HG03378 (cell line): ENCODE measurements around the gene SLAMF8.
A peak's percentile ranks its signal among the peaks of the same experiment; 100 is the strongest.

Source experiments
- ATAC-seq: cut with Tn5 transposase; IDR thresholded peaks from one replicate; pipeline ENCODE4 v1.9.1; 2021; ENCODE audit warnings: mild to moderate bottlenecking, moderate library complexity; ENCODE audit not compliant: unreplicated experiment

SLAMF8 gene

DNA sequence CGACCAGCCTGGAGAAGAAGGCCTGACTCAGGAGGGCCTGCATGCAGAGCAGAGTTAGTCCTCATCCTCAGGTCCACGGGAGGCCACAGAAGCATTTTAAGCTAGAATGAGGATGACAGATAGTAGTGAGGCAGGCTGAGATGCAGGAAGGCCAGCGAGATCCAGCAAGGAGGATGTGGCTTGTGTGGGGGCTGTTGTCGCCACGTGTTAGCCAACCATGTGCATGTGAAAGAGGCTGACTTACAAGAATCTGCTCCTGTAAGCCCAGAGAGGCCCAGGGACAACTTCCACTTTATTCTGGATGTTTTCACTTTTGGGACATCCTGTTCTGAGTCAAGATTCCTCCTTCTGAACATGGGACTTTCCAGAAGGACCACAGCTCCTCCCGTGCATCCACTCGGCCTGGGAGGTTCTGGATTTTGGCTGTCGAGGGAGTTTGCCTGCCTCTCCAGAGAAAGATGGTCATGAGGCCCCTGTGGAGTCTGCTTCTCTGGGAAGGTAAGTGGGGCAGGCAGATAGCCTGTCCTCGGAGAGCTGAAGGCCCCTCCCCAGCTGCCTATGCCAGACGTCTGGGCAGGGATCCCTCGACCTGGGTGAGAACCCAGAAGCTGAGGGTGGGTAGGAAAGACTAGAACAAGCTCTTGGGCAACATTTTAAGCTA, at the start of gene SLAMF8:
Gene SLAMF8, plus strand, starts transcription at position 433 of the 661 bp plus-strand sequence. Its CDS starts 26 bp downstream, at position 459.
- peak; percentile 47 for ATAC-seq

DNA sequence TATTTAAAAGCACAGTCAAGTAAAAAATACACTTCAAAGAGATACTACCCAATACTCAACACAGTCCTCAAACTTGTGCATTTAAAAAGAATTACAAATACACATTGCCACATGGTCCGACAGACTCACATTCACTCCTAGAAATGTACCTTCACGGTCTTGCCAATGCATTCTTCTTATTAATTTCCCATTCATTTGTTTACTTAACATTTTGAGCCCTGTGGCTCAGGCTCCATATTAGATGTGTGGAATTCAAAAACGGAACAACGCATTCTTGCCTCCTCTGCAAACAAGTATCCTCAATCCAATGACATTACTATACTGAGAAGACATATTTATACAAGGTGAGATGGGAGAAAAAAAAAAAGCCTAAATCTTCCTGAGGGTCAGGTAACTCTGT, 48.4 kb upstream of the SLAMF8 start:
- no peak for ATAC-seq

DNA sequence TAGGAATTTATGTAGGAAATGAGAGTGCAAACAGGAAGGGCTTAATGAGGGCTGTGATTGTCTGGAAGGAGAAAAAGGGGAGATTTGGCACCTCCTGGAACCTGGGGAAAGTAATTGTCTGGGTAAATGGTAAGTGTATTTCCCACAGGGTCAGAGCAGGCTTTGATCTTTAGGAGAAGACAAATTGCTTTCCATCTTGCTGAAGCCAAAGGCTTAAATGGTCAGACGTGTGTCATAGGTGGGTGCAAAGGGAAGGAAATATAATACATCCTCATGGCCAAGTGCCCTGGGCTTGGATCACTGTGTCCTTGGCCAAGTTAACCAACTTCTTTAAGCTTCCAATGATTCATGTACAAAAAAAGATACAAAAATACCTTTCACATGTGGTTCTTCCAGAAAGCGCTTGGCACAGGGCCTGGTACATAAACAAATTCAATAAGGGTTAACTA, 47.2 kb upstream of the SLAMF8 start:
- ATAC-seq, result no peak

DNA sequence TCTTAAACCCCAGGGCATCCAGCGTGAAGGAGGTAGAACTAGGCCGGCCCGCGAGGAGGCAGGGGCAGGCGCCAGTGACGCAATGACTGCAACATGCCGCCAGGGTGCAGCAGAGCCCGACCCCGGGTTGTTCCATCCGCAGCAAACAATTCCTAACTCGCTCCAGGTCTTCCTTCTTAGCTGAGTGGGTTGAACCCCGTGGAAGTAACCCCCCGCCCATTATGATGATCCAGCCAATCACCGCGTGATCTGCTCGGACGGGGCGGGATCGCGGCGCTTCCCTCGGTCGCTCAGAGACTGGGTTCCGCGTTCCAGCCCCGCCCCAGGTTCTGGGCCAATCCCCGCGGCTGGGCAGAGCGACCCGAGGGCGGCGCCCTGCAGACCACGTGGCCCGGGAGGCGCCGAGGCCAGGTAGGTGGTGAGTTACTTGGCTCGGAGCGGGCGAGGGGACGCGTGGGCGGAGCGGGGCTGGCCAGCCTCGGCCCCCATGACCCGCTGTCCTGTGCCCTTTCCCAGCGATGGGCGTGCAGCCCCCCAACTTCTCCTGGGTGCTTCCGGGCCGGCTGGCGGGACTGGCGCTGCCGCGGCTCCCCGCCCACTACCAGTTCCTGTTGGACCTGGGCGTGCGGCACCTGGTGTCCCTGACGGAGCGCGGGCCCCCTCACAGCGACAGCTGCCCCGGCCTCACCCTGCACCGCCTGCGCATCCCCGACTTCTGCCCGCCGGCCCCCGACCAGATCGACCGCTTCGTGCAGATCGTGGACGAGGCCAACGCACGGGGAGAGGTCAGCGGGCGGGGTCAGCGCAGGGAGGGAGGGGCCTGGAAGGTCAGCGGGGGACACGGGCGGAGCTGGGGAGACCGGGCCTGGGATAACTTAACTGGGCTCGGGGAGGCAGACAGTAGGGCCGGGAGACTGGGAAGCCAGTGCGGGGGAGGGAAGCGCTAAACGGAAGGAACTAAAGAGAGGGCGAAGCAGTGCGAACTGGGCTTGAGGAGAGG, 45.8 kb upstream of the SLAMF8 start, which contains the start of gene DUSP23:
Gene DUSP23, plus strand, starts transcription at position 380 of the 1,000 bp plus-strand sequence. Its CDS starts 139 bp downstream, at position 519.
- ATAC-seq, result peak; percentile 93

DNA sequence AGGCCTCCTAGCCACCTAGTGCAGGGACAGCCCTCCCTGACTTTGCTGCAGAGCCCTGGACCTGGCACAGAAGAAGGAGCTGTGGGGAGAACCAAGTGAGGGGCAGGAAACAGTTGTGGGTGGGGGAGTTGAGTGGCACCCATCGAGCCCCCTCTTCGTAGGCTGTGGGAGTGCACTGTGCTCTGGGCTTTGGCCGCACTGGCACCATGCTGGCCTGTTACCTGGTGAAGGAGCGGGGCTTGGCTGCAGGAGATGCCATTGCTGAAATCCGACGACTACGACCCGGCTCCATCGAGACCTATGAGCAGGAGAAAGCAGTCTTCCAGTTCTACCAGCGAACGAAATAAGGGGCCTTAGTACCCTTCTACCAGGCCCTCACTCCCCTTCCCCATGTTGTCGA, 44.7 kb upstream of the SLAMF8 start:
- no peak for ATAC-seq

DNA sequence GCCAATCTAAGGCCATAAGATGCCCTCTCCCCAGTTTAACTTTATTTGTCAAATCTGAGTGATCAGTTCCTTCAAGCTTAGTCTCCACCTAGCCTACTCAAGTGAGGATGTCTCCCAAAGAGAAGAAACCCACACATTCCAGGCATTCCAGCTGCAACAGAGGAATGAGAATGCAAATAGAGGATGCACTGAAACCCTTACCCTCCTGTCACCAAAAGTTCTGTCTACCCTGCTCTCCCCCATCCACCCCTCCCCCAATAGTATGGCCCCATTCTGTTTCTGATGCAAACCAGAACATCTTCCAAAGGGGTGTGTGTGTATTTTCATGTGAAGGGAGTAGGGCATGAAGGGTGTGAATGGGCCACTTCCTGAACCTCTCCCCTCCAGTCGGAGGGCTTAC, 42.9 kb upstream of the SLAMF8 start:
- ATAC-seq, result no peak

DNA sequence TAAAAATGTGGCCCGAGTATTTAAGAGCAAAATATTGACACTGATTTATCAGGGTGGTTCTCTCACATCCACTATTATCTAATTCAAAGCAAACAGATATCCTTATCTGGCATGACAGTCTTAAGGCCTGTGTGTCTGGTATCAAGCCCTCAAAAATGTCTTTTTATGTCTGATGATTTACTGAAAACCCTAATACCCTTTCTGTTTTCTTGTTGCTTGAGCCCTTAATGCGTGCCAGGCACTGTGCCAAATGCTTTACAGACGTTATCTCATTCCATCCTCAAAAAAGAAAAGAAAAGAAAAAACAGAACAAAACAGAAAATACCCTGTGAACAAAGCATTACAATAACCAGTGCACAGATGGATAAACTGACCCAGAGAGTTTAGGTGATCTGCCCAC, 40.2 kb upstream of the SLAMF8 start:
- ATAC-seq, result no peak

DNA sequence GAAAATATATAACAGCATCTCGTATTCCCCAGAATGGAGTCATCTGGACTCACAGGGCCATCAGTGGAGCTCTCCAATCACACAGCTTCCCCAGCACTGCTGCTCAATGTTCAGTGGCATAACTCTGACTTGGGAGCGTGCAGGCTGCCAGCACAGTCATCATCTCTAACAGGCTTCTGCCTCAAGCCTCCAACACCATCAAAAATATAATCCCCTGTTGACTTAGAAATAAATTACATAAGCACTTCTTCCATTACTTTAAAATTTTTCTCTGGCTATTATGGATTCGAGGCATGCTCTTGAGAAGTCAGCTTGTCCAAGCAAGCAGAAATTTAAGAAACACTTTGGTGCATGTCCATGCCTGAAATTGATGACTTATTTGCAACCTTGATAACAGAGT, 39.7 kb upstream of the SLAMF8 start:
- no peak for ATAC-seq

DNA sequence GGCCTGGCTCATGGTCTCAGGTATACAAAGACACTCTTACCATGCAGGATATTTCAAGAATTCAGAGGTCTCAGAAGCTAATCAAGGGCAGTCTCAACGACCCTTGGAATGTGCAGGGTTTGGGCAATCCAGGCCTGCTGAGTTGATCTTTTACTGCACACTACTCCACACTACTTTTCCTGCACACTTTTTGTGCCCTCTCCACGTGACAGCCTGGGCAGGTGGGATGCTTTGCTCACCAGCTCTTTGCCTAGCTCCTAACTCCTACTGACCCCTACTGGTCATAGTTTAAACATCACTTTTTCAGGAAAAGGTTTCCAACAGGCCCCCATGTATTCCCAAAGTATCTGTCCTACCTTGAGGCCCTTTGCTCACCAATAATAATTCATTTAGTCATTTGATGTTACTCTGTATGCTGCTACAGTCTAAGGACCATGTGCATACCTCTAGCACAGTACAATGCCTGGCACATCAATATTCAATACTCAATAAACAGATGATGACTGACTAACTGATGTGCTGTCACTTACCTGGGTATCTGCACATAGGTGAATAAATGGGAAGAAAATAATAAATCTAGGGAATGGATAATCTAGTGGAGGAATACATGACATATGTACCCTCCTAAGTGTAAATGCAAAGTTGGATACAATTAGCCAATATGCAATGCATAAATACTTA, 36.3 kb upstream of the SLAMF8 start:
- no peak for ATAC-seq

DNA sequence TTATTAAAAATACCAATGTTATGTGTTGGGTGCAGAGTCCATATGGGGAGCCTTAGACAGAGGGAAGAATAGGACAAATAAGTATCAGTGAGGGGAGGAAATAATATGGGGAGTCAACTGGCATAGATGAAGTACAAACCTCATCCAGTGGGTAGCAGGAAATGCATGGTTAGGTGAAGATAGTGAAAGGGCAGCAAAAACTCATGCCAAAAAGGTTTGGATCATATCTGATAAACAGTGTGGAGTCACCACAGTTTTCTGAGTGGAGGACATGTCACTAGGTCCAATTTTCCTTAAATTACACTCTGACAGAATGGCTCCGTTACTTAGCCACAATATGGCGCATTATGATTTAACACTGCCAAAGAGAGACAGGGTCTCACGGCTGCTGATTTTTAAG, 35.6 kb upstream of the SLAMF8 start:
- no peak for ATAC-seq

DNA sequence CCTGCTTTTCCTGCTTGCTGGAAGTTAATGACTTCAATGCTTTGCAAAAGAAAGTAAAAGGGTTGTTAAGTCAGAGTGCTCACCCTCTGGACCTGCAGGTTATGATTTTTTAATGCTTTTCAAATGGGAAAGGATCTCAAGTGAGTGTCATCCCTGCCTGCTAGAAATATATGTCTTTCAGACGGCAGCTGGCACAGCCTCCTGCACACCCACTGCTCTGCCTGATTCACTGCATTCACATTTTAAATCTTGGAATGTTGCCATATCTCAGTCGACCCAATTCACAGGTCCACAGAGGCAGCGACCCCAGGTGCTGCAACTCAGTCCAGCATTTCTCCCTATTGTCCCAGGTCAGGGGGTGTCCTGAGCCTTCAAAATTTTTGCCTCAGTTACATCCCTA, 35.2 kb upstream of the SLAMF8 start:
- no peak for ATAC-seq

DNA sequence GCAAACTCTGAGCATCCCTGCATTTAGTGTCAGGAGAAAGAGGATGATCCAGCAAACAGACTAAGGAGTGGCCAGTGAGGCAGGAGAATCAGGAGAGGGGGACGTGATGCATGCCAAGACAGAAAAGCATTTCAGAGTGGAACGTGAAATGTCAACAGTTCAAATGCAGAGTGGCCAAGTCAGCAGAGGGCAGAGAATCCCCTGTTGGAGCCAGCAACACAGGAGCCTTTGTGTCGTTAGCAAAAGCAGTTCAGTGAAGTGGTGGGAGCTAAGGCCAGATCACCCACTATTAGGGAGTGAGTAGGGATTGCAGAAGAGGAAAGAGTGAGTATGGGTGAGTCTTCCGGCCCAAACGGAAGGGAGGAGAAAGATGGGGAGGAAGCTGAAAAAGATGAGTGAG, 31.1 kb upstream of the SLAMF8 start:
- no peak for ATAC-seq

DNA sequence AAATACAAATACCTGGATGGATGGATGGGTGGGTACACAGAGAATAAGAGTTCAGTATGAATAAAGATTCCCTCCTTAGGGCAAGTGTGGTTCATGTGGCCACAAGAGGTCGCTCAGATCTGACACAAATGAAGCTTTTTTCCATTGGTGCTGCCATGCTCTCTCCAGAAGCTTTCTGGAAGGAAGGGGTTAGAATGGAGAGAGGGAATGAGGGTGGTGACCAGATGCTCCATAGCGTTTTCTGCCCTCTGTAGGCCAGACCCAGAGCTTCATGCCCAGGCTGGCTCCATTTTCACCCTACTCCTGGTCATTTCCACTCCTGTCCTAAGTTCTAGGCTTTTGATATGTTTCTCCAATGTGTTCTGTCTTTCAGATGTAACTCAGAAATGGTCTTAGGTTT, 27.8 kb upstream of the SLAMF8 start:
- ATAC-seq, result no peak

DNA sequence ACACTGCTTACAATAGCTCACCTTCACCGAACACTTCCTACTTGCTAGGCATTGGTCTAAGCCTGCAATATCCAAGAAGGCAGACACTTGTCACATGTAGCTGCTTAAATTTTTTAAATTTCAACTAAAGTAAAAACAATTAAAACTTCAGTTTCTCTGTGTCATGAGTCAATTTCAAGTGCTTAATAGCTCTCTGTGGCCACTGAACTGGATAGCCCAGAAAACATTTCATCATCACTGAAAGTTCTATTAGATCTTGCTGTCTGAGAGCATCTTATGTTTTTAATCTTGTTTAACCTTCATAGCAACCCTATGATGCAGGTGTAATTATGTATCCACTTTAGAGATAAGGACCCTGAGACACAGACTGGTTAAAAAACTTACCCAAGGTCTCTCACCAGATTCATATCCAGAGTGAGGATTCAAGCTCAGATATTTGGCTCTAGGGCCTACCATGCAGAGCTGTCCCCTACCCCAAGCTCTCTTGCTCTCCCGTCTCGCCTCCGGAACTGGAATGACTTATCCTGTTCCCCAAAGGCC, 27.2 kb upstream of the SLAMF8 start:
- ATAC-seq, result no peak

DNA sequence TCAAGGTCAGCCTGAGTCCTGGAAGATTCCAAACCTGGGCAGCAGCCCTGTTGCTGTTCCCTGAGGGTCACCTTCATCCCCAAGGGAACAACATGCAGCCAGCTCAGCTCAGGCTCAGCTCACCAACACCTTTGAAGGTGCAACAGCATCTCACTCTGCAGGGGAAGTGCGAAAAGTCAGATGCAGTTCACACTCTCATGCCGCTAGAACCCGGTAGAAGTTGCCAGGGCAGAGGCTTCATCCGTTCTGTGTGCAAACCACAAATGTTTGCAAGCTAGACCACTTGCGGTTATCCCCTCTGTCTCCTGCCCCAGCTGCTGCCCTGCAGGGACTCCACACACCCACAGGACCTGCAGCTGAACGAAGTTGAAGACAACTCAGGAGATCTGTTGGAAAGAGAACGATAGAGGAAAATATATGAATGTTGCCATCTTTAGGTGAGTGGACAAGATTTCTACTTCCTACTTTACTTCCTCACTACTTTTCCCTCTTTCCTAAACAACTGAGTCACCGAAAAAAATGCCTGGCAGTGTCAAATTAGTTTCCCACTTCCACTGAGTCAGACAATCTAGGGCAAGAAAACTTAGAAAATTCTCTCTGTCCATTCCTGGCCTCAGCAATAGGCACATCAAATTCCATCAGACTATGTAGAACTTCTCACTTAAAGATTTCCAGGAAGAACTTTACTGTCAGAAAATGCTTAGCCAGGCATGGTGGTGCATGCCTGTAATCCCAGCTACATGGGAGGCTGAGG, 26.3 kb upstream of the SLAMF8 start:
- no peak for ATAC-seq

DNA sequence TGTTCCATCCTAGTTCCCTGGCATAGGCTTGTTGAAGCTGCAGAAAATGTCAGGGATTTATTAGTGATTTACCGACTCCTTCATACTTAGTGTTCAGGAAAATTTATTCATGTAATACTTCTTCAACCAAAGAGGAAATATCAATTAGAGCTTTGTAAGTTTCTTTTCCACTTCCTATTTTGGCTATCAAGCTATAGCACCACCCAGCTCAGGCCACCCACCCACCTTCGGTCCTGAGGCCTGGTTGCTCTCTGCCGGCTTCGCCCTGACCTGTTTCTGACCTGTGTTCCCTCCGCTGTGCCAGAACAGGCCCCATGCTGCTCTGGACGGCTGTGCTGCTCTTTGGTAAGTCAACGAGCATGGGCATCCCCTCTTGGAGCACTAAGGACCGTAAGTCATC, 24.6 kb upstream of the SLAMF8 start, which contains the start of gene FCRL6:
Gene FCRL6, plus strand, starts transcription at position 250 of the 400 bp plus-strand sequence. Its CDS starts 65 bp downstream, at position 315.
- no peak for ATAC-seq

DNA sequence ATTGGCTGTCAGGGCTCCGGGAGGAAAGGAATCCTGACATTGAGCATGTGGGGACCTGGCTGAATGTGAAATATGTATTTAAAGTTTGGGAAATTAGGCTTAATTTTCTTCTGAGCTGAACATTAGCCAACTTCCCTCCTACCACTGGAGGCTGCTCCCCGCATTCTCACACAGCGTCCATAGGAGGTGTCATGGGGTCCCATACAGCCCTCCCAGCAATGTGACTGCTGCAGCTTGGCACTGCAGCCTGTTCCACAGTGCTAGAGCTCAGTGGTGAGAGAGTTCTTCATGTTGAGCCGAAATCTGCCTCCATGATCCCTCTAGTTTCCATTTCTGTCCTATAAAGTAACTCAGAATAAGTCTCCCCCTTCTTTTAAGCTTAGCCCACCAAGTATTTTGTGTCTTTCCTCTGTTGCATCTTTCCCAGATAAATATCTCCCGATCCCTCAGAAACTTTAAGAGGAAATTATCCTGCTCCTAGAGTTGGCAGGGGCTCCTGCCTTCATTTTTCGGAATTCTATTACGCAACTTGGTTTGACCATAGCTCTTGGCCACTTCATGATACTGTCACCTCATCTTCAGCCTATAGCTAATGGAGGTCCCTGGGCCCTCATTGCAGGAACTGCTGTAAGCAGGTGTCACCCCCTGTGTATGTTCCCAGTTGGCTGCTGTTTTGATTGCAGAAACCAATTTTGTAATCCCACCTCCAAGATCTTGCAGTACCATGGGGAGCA, 22.6 kb upstream of the SLAMF8 start:
- ATAC-seq, result no peak

DNA sequence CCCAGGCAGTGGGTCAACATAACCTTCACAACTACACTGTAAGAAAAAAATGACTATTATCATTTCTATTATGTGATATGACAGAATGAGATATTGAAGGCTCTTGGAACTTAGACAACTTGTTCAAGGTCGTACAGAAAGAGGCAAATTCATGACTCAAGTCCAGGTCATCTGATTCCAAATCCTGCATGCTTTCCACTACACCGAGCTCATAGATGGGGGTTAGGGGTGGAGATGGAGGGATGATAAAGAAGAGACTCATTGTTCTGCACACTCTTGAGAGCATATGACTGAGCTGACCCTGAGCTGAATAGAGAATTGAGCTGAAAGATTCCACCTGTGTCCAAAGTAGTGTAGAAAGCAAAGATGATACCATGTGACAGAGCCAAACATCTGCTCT, 21.7 kb upstream of the SLAMF8 start:
- no peak for ATAC-seq

DNA sequence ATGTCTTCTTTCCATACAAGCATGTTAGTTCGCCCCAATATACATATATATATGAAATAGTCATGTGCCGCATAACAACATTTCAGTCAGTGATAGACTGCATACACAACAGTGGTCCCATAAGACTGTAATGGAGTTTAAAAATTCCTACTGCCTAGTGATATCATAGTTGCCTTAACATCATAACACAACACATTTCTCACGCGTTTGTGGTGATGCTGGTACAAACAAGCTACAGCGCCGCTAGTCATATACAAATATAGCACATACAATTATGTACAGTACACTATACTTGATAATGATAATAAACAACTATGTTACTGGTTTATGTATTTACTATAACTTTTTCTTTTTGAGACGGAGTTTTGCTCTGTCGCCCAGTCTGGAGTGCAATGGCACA, 10.7 kb upstream of the SLAMF8 start:
- no peak for ATAC-seq
